GM12878 (cell line): ENCODE results near the gene CASQ1.

Experiments
- CHD4 ChIP-seq: fragments of 200-600 bp; sonication (generic); IDR thresholded peaks from 2 replicates; pipeline ENCODE4 v1.6.1; 2016; ENCODE audit warnings: mild to moderate bottlenecking
- EZH2 ChIP-seq: IDR thresholded peaks from 2 replicates; pipeline ENCODE4 v1.6.1; 2012; ENCODE audit warnings: low read depth, mild to moderate bottlenecking, control low read depth, inconsistent platforms, low read length, borderline replicate concordance; ENCODE audit not compliant: control insufficient read depth
- FOXM1 ChIP-seq: IDR thresholded peaks from 2 replicates; pipeline ENCODE4 v1.6.1; 2012; ENCODE audit warnings: low read depth, mild to moderate bottlenecking, inconsistent platforms, low read length, moderate library complexity
- GABPA ChIP-seq: IDR thresholded peaks from 2 replicates; pipeline ENCODE4 v1.6.1; 2014; ENCODE audit warnings: antibody characterized with exemption, low read depth, mild to moderate bottlenecking, inconsistent platforms
- NFIC ChIP-seq: IDR thresholded peaks from 2 replicates; pipeline ENCODE4 v1.6.1; 2012; ENCODE audit warnings: low read depth, mild to moderate bottlenecking, inconsistent platforms, low read length, moderate library complexity
- POLR2A ChIP-seq: IDR thresholded peaks from 2 replicates; pipeline ENCODE4 v1.6.1; 2011; ENCODE audit warnings: low read depth, mild to moderate bottlenecking, low read length
- SMC3 ChIP-seq: IDR thresholded peaks from 2 replicates; pipeline ENCODE4 v1.6.1; 2011; ENCODE audit warnings: low read length, improper control_type of control experiment, borderline replicate concordance
- TCF12 ChIP-seq: IDR thresholded peaks from 2 replicates; pipeline ENCODE4 v1.6.1; 2011; ENCODE audit warnings: low read depth, mild to moderate bottlenecking, low read length
- WRNIP1 ChIP-seq: IDR thresholded peaks from 2 replicates; pipeline ENCODE4 v1.6.1; 2011; ENCODE audit warnings: low read depth, low read length, improper control_type of control experiment, borderline replicate concordance
- ZBTB33 ChIP-seq: fragments of 450-650 bp; IDR thresholded peaks from 2 replicates; pipeline ENCODE4 v1.6.1; 2017; ENCODE audit warnings: mild to moderate bottlenecking
- TF ChIP-seq, protein P1 (sequence below): IDR thresholded peaks from 2 replicates; pipeline ENCODE4 v1.6.1; 2011; ENCODE audit warnings: low read depth, low read length, improper control_type of control experiment, borderline replicate concordance

DNA sequence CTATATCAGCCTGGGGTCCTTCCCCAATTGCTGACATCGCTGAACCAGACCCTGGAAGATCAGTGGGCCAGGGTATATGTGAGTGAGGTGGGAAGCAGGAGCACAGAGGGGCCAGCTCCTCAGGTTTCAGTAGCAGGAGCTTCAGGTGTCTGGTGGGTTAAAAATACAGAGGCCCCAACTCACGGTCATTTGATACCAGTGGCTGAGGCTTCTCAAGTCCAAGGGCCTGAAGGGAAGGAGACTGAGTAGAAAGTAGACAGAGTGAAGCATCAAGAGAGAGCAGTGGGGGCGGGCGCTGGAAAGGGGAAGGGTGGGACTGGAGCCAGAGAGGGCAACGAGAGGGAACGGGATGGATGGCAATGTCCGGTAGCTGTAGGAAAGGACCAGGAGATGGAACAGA lies 2.0 kb upstream of the CASQ1 start:
- TF ChIP-seq POLR2A (no peak), ZBTB33 (no peak), WRNIP1 (no peak), NFIC (no peak), SMC3 (no peak), FOXM1 (no peak), GABPA (no peak), TCF12 (no peak), CHD4 (no peak), EZH2 (no peak)
- TF ChIP-seq, protein P1, sequence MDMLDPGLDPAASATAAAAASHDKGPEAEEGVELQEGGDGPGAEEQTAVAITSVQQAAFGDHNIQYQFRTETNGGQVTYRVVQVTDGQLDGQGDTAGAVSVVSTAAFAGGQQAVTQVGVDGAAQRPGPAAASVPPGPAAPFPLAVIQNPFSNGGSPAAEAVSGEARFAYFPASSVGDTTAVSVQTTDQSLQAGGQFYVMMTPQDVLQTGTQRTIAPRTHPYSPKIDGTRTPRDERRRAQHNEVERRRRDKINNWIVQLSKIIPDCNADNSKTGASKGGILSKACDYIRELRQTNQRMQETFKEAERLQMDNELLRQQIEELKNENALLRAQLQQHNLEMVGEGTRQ = no peak
